Right lobe of liver (tissue), 4 donors: ENCODE measurements around the gene SLC6A19.

Experiments used
- CTCF ChIP-seq, 4 donors: fragments of 200-600 bp in 3 of 4; fragments of 450-650 bp in 1 of 4; IDR thresholded peaks; one replicate each; pipeline versions ENCODE4 v1.5.1 to v1.8.0; 2016 to 2022; ENCODE audit warnings: antibody characterized with exemption in 4 of 4, mild to moderate bottlenecking in 2 of 4
- POLR2A ChIP-seq: fragments of 450-650 bp; IDR thresholded peaks from one replicate; pipeline ENCODE4 v1.6.1; 2017; ENCODE audit warnings: antibody characterized with exemption, mild to moderate bottlenecking
- donor health status: DM: no; HTN: no; CAD: no.
- donor health status: DM: no; HTN: no; CAD: no.
- donor health status: DM: no; HTN: yes; CAD: no.

- TF ChIP-seq CTCF (IDR thresholded peaks at IDR 0.05) (no peak), POLR2A (no peak)
These were observed 65.4 kb downstream of the SLC6A19 start for GRCh38 chr5:1266791-1267190.
